Subcutaneous adipose tissue (tissue), 4 donors: Measurements from ENCODE around the gene PDE6A. TPM values are rescaled to one million over a fixed set of nuclear protein-coding genes. Genes with fewer than 3 reads are reported as not detected.

Experiments used
- total RNA-seq, 4 donors: library from RNA; depleted of rRNA; stranded (reverse); fragments of >200 nt; gene quantifications; one replicate each; pipeline ENCODE4 v1.1.0, GENCODE V29; 2016
- TF ChIP-seq, protein P1 (sequence below): fragments of 450-650 bp; IDR thresholded peaks from one replicate; pipeline ENCODE4 v1.5.1; 2016; ENCODE audit warnings: low read depth, mild to moderate bottlenecking, control low read depth, antibody characterized with exemption, moderate library complexity

Gene PDE6A
- total RNA-seq, 4 donors from 2014 or later: not detected

DNA sequence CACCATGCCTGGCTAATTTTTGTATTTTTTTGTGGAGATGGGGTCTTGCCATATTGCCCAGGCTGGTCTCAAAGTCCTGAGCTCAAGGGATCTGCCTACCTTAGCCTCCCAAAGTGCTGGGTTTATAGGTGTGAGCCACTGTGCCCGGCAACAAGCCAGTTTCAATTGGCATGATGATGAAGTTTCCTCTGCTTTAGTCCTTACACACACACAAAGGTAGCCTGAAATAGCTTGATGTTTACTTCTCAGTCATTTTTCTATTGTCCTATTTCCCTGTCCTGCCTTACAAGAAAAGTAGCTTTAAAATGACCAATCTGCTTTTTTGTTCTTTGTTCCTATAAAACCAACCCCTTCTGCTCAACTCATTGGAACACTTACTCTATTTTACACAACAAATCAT, 33.6 kb downstream of the PDE6A start:
- TF ChIP-seq, protein P1, sequence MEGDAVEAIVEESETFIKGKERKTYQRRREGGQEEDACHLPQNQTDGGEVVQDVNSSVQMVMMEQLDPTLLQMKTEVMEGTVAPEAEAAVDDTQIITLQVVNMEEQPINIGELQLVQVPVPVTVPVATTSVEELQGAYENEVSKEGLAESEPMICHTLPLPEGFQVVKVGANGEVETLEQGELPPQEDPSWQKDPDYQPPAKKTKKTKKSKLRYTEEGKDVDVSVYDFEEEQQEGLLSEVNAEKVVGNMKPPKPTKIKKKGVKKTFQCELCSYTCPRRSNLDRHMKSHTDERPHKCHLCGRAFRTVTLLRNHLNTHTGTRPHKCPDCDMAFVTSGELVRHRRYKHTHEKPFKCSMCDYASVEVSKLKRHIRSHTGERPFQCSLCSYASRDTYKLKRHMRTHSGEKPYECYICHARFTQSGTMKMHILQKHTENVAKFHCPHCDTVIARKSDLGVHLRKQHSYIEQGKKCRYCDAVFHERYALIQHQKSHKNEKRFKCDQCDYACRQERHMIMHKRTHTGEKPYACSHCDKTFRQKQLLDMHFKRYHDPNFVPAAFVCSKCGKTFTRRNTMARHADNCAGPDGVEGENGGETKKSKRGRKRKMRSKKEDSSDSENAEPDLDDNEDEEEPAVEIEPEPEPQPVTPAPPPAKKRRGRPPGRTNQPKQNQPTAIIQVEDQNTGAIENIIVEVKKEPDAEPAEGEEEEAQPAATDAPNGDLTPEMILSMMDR: no peak

DNA sequence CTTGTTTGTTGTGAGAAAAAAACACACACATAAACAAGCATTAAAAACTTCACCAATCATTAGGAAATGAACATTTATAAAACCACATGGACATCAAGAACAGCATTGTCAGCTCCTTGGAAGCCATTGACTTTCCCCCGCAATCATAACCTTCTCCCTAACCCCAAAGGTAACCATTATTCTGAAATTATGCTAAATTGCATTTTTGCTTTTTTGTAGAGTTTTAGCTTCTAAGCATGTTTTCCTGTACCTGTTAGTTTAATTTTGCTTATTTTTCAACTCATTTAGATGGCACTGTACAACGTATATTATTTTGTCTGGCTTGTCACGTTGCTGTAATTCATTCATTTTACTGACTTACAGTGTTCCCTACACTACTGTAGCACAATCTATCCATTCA, 36.8 kb downstream of the PDE6A start:
- TF ChIP-seq, protein P1: no peak

DNA sequence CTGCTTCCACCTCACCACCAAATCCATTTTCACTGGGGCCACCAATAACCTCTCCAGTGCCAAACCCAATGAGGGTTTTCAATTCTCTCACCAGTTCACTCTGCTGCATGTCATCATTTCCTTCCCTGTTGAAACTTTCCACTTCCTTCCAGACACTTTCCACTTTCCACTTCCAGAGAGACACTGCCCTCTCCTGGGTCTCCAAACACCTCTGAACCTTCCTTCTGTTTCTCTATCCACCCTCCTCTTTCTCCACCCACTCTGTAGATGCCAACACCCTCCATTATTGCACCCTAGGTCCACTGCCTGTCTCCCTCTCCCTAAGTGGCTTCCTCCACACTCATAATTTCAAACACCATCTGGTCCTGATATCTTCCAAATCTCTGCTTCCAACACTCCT, 39.6 kb downstream of the PDE6A start:
- TF ChIP-seq, protein P1: no peak

DNA sequence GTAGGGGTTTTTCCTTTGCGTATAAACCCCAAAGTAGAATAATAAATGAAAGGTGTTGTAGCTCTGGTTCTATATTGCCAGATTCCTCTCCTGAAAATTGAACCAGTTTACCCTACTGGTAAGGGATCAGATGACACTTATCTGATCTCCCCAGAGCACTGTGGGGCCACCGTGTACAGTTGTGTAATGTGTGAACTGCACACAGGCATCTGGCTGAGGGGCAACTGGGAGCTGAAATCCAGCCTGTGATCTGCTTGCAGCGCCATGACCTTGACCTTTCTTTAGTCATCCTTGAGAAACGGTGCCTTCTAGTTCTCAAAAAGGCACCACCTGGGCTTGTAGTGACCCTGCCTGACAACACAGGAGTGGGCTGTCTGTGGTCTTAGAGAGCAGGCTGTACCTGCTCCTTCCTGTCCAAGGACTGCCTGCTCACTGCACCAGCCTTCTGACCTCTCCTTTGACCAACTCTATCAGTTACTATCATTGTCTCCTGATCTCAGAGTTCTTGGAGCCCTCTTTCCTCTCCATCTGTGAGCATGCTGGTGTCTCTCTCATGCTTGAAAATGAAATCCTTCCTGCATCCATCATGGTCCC, 40.2 kb downstream of the PDE6A start:
- TF ChIP-seq, protein P1: no peak

DNA sequence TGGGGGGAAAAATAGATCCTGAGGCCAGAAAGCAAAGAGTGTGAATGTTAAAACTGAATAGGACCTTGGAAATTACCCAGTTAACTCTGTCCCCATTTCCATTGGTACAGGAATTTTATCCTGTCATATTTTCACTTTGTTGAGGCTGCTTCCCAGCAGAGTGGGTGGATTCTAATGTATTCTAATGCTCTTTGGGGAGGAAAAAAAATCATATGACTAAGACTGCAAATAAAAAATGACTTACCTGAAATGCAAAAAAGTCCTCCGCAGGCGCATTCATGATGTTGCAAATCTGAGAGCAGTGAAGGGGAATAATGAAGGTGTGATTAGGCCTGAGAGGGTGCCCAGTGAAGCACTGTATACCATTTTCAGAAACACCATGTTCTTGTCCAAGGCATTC, 41.2 kb downstream of the PDE6A start:
- TF ChIP-seq, protein P1: no peak

DNA sequence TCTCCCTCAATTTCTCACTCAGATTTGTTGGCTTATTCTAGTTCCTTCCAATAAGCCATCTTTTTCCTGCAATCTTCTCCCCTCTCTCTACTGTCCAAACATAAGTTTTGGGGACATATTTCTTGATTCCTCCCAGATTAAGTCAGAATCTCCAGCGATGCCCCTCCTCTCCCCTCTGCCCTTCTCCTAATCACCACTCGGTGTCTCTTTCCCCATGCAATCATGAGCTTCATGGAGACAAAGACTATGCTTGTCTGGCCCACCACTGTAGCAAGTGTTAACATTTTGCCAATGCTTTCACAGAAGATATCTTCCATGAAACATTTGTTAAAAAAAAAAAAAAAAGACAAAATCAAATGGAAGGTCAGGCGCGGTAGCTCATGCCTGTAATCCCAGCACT, 42.4 kb downstream of the PDE6A start:
- TF ChIP-seq, protein P1: no peak

DNA sequence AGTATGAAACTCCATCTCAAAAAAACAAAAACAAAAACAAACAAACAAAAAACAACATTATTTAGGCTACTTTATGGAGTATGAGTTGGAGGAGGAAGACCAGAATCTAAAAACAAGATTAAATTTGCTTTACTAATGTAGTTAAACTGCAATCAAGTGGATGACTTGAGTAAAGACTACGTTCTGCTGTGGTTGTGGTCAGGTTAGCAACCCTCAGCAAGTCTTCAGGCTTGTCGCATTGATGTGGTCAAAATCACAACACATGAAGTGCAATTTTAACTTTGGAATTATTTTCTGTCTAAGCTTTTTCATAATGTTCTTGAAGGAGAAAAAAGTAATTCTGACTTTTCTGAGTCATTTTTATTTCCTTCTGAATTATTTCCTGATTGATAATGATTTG, 43.1 kb downstream of the PDE6A start:
- TF ChIP-seq, protein P1: no peak
